ENCODE results near the gene OR1S1.

DNA sequence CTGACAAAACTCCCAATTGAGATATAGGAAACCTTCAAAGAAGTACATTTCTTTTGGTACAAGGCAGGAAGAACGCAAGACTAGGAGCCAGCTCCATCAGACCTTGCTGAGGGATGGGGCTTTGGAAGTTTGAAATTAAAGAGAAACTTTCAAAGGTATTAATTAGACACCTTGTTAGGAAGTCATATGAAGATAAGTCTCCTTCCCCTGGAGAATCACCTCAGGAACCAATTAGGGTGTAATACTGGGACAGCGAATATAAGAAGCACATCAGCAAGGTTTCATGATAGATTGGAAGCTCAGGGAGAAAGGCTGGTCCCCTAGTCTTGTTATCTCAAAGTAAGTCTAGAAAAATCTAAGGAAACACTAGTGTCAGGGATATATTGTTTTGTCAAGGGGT, 23.8 kb upstream of the OR1S1 start, which contains the start of gene OR9Q2:
- TF ChIP-seq, protein P1, sequence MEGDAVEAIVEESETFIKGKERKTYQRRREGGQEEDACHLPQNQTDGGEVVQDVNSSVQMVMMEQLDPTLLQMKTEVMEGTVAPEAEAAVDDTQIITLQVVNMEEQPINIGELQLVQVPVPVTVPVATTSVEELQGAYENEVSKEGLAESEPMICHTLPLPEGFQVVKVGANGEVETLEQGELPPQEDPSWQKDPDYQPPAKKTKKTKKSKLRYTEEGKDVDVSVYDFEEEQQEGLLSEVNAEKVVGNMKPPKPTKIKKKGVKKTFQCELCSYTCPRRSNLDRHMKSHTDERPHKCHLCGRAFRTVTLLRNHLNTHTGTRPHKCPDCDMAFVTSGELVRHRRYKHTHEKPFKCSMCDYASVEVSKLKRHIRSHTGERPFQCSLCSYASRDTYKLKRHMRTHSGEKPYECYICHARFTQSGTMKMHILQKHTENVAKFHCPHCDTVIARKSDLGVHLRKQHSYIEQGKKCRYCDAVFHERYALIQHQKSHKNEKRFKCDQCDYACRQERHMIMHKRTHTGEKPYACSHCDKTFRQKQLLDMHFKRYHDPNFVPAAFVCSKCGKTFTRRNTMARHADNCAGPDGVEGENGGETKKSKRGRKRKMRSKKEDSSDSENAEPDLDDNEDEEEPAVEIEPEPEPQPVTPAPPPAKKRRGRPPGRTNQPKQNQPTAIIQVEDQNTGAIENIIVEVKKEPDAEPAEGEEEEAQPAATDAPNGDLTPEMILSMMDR (conservative IDR thresholded peaks at IDR 0.05; ENCODE audit: low read depth in 2 of 2) = no peak
- no peak for TF ChIP-seq POLR2AphosphoS5 (IDR thresholded peaks at IDR 0.05; ENCODE audit: low read depth)
- no peak for TF ChIP-seq EZH2 (IDR thresholded peaks at IDR 0.05; ENCODE audit: low read depth, unreplicated experiment)
- TF ChIP-seq, protein P2, sequence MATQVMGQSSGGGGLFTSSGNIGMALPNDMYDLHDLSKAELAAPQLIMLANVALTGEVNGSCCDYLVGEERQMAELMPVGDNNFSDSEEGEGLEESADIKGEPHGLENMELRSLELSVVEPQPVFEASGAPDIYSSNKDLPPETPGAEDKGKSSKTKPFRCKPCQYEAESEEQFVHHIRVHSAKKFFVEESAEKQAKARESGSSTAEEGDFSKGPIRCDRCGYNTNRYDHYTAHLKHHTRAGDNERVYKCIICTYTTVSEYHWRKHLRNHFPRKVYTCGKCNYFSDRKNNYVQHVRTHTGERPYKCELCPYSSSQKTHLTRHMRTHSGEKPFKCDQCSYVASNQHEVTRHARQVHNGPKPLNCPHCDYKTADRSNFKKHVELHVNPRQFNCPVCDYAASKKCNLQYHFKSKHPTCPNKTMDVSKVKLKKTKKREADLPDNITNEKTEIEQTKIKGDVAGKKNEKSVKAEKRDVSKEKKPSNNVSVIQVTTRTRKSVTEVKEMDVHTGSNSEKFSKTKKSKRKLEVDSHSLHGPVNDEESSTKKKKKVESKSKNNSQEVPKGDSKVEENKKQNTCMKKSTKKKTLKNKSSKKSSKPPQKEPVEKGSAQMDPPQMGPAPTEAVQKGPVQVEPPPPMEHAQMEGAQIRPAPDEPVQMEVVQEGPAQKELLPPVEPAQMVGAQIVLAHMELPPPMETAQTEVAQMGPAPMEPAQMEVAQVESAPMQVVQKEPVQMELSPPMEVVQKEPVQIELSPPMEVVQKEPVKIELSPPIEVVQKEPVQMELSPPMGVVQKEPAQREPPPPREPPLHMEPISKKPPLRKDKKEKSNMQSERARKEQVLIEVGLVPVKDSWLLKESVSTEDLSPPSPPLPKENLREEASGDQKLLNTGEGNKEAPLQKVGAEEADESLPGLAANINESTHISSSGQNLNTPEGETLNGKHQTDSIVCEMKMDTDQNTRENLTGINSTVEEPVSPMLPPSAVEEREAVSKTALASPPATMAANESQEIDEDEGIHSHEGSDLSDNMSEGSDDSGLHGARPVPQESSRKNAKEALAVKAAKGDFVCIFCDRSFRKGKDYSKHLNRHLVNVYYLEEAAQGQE (IDR thresholded peaks at IDR 0.05; ENCODE audit: unreplicated experiment) = no peak
- TF ChIP-seq EZH2phosphoT487 (IDR thresholded peaks at IDR 0.05; ENCODE audit: unreplicated experiment) = no peak
- TF ChIP-seq CREB1 (CRISPR knock-in tag; IDR thresholded peaks at IDR 0.05; ENCODE audit: low read depth) = no peak
- TF ChIP-seq, protein P3, sequence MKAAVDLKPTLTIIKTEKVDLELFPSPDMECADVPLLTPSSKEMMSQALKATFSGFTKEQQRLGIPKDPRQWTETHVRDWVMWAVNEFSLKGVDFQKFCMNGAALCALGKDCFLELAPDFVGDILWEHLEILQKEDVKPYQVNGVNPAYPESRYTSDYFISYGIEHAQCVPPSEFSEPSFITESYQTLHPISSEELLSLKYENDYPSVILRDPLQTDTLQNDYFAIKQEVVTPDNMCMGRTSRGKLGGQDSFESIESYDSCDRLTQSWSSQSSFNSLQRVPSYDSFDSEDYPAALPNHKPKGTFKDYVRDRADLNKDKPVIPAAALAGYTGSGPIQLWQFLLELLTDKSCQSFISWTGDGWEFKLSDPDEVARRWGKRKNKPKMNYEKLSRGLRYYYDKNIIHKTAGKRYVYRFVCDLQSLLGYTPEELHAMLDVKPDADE (IDR thresholded peaks at IDR 0.05) = no peak
- TF ChIP-seq ZNF331 (CRISPR knock-in tag; IDR thresholded peaks at IDR 0.05; ENCODE audit: low read depth) = no peak

Data from GM23338 (cell line).